ENCODE results near the gene SMG9. TPM values are rescaled to one million over a fixed set of nuclear protein-coding genes. Genes with fewer than 3 reads are reported as not detected.

SMG9 gene
- total and polyA plus RNA-seq, 4 donors = 5.4 to 8.9 (median 5.8) TPM

GRCh38 chr19:43697295-43697694, 57.5 kb downstream of the SMG9 start:
- H3K27ac ChIP-seq (ENCODE audit: low read depth in 1 of 2, low read length in 2 of 2) = no peak overlapping the region
- no peak for DNase-seq (ENCODE audit: low spot score)
- H3K36me3 ChIP-seq (ENCODE audit: control insufficient read depth in 4 of 4, insufficient read depth in 3 of 4, low read depth in 1 of 4, low read length in 3 of 4) = no peaks in the 10 kb centered on the region
- peaks cover under 1 to 6% (median 2%) of the 10 kb centered on the region in 4 donors for H3K9me3 ChIP-seq (ENCODE audit: control insufficient read depth in 4 of 4, low read length in 3 of 4)
- H3K4me3 ChIP-seq (ENCODE audit: low read depth in 1 of 3, low read length in 3 of 3) = no peak overlapping the region
- WGBS = 73% methylated on average over 5 of the region's 5 CpGs
- H3K9ac ChIP-seq (ENCODE audit: low read depth in 1 of 2, low read length in 2 of 2) = no peak overlapping the region
- peaks cover 0 to 3% (median 1%) of the 10 kb centered on the region in 4 donors for H3K27me3 ChIP-seq (ENCODE audit: control insufficient read depth in 4 of 4, insufficient read depth in 4 of 4, low read length in 3 of 4)
- no peak for TF ChIP-seq JUND (IDR thresholded peaks at IDR 0.05)
- no peak for TF ChIP-seq SP1 (IDR thresholded peaks at IDR 0.05)
- TF ChIP-seq HNF4G (IDR thresholded peaks at IDR 0.05) = no peak
- TF ChIP-seq FOXA2 (IDR thresholded peaks at IDR 0.05) = no peak
- TF ChIP-seq TAF1 (conservative IDR thresholded peaks at IDR 0.05) = no peak
- no peaks in the 10 kb centered on the region for H3K4me1 ChIP-seq (ENCODE audit: control insufficient read depth in 4 of 4, insufficient read depth in 4 of 4, low read length in 3 of 4)

GRCh38 chr19:43695985-43696704, 58.6 kb downstream of the SMG9 start:
- Histone ChIP-seq H3K9me3 (ENCODE audit: control insufficient read depth in 4 of 4, low read length in 3 of 4) (peaks cover 7 to 14% (median 12%) of the 10 kb centered on the region in 4 donors), H3K4me3 (ENCODE audit: low read depth in 1 of 3, low read length in 3 of 3) (no peak overlapping the region), H3K36me3 (ENCODE audit: control insufficient read depth in 4 of 4, insufficient read depth in 3 of 4, low read depth in 1 of 4, low read length in 3 of 4) (no peaks in the 10 kb centered on the region), H3K9ac (ENCODE audit: low read depth in 1 of 2, low read length in 2 of 2) (no peak overlapping the region), H3K27ac (ENCODE audit: low read depth in 1 of 2, low read length in 2 of 2) (no peak overlapping the region), H3K27me3 (ENCODE audit: control insufficient read depth in 4 of 4, insufficient read depth in 4 of 4, low read length in 3 of 4) (peaks cover 0 to 3% (median 1%) of the 10 kb centered on the region in 4 donors), H3K4me1 (ENCODE audit: control insufficient read depth in 4 of 4, insufficient read depth in 4 of 4, low read length in 3 of 4) (no peaks in the 10 kb centered on the region)
- TF ChIP-seq FOXA1 (IDR thresholded peaks at IDR 0.05) = no peak
- TF ChIP-seq RXRA (IDR thresholded peaks at IDR 0.05) = no peak
- TF ChIP-seq CTCF (IDR thresholded peaks at IDR 0.05; ENCODE audit: low read depth, low read length, missing input control) = no peak
- no peak for TF ChIP-seq RAD21 (IDR thresholded peaks at IDR 0.05)
- WGBS = 79% methylated on average over 6 of the region's 6 CpGs
- DNase-seq (ENCODE audit: low spot score) = no peak

GRCh38 chr19:43694553-43694952, 60.2 kb downstream of the SMG9 start:
- DNase-seq (ENCODE audit: low spot score) = no peak
- Histone ChIP-seq H3K9me3 (ENCODE audit: control insufficient read depth in 4 of 4, low read length in 3 of 4) (peaks cover 14 to 23% (median 18%) of the 10 kb centered on the region in 4 donors), H3K27me3 (ENCODE audit: control insufficient read depth in 4 of 4, insufficient read depth in 4 of 4, low read length in 3 of 4) (peaks cover 0 to 2% (median 1%) of the 10 kb centered on the region in 4 donors), H3K9ac (ENCODE audit: low read depth in 1 of 2, low read length in 2 of 2) (no peak overlapping the region), H3K4me3 (ENCODE audit: low read depth in 1 of 3, low read length in 3 of 3) (no peak overlapping the region), H3K4me1 (ENCODE audit: control insufficient read depth in 4 of 4, insufficient read depth in 4 of 4, low read length in 3 of 4) (no peaks in the 10 kb centered on the region), H3K27ac (ENCODE audit: low read depth in 1 of 2, low read length in 2 of 2) (no peak overlapping the region), H3K36me3 (ENCODE audit: control insufficient read depth in 4 of 4, insufficient read depth in 3 of 4, low read depth in 1 of 4, low read length in 3 of 4) (no peaks in the 10 kb centered on the region)
- 63% methylated on average over 5 of the region's 5 CpGs for WGBS
- TF ChIP-seq FOXA2 (IDR thresholded peaks at IDR 0.05) (no peak), HNF4G (IDR thresholded peaks at IDR 0.05) (no peak), ZBTB33 (IDR thresholded peaks at IDR 0.05) (no peak), ATF3 (IDR thresholded peaks at IDR 0.05) (no peak), CTCF (IDR thresholded peaks at IDR 0.05; ENCODE audit: low read depth, low read length, missing input control) (no peak), HNF4A (conservative IDR thresholded peaks at IDR 0.05) (no peak), NR2F2 (IDR thresholded peaks at IDR 0.05) (no peak), EGR1 (IDR thresholded peaks at IDR 0.05; ENCODE audit: low read depth in 2 of 2) (no peak), SP1 (IDR thresholded peaks at IDR 0.05) (no peak), REST (IDR thresholded peaks at IDR 0.05) (no peak), YY1 (IDR thresholded peaks at IDR 0.05) (no peak), FOXA1 (IDR thresholded peaks at IDR 0.05) (no peak), TAF1 (conservative IDR thresholded peaks at IDR 0.05) (no peak), RAD21 (IDR thresholded peaks at IDR 0.05) (no peak), JUND (IDR thresholded peaks at IDR 0.05) (no peak)
